K562 (cell line): Measurements from ENCODE around the gene PRKCE. TPM values are rescaled to one million over a fixed set of nuclear protein-coding genes. Genes with fewer than 3 reads are reported as not detected.

Experiments
- ATAC-seq: fragments of 200-7000 bp; cut with Tn5 transposase; 3 replicates; pipeline ENCODE4 v1.9.1; 2020; ENCODE audit warnings: moderate library complexity
- BruUV-seq: library from RNA; stranded (reverse); fragments of 400-500 nt; replicated peaks from 2 replicates; lab custom pipeline; 2021; lab: Mats Ljungman, UMichigan
- CTCF ChIA-PET: fragments of 300-600 bp; formaldehyde crosslinking; extraction: SDS; loops from one replicate; lab custom pipeline; 2021; ENCODE audit warnings: low intra/inter-chr PET ratio; lab: Yijun Ruan, JAX
- POLR2A ChIA-PET: fragments of 300-600, 350-650 bp; sonication (Branson Sonifier 250); formaldehyde crosslinking; extraction: SDS; loops from one replicate; lab custom pipeline; 2021; ENCODE audit warnings: antibody characterized with exemption, inconsistent platforms; lab: Yijun Ruan, JAX
- DNase-seq, 4 experiments: peaks; one replicate each; pipeline versions ENCODE4 v3.0.0 to v3.0.0-alpha.2; 2011 to 2018; ENCODE audit warnings: low spot score in 3 of 4, mixed read lengths in 3 of 4; ENCODE audit errors: extremely low read depth in 1 of 4
- FAIRE-seq: peaks from 2 replicates; lab custom pipeline; 2011; peaks lifted over from hg19 to GRCh38; lab: Jason Lieb, UNC
- H2AFZ ChIP-seq: 2 replicates; pipeline ENCODE4 v1.6.0; 2011; ENCODE audit warnings: low read depth, low read length, control low read depth, inconsistent platforms
- H3K27ac ChIP-seq: fragments of 200-600 bp; 3 replicates; pipeline ENCODE4 v1.8.0; 2011; ENCODE audit warnings: low read depth, mild to moderate bottlenecking, control low read depth, inconsistent platforms, low read length, moderate library complexity, mixed read lengths; ENCODE audit errors: extremely low read depth
- H3K27me3 ChIP-seq, 2 experiments: fragments of 300-600 bp in 1 of 2; 2 replicates in 1 of 2; 3 replicates in 1 of 2; pipeline versions ENCODE4 v1.6.0 to v1.8.0; 2011; ENCODE audit warnings: inconsistent platforms in 2 of 2, low read length in 2 of 2, mild to moderate bottlenecking in 1 of 2, mixed read lengths in 1 of 2, moderate library complexity in 1 of 2; ENCODE audit not compliant: control insufficient read depth in 2 of 2, insufficient read depth in 2 of 2
- H3K36me3 ChIP-seq: fragments of 300-600 bp; 3 replicates; pipeline ENCODE4 v1.8.0; 2011; ENCODE audit warnings: mild to moderate bottlenecking, low read length, inconsistent platforms; ENCODE audit not compliant: control insufficient read depth, insufficient read depth
- H3K4me1 ChIP-seq, 2 experiments: fragments of 200-600 bp in 1 of 2; replicated peaks in 1 of 2; 2 replicates in 1 of 2; 3 replicates in 1 of 2; pipeline versions ENCODE4 v1.5.1 to v1.8.0; 2011; ENCODE audit warnings: inconsistent platforms in 2 of 2, low read length in 2 of 2, mild to moderate bottlenecking in 1 of 2, mixed read lengths in 1 of 2, moderate library complexity in 1 of 2; ENCODE audit not compliant: control insufficient read depth in 2 of 2, insufficient read depth in 2 of 2
- H3K4me2 ChIP-seq: 2 replicates; pipeline ENCODE4 v1.6.1; 2011; ENCODE audit warnings: low read length, control low read depth, inconsistent platforms, mixed read lengths; ENCODE audit not compliant: insufficient read depth
- H3K4me3 ChIP-seq: fragments of 200-600 bp; sonication (generic), shearing (Covaris generic); 2 replicates; pipeline ENCODE4 v1.5.1; 2016; ENCODE audit warnings: control low read depth, inconsistent platforms
- H3K79me2 ChIP-seq: fragments of 200-600 bp; 3 replicates; pipeline ENCODE4 v1.8.0; 2011; ENCODE audit warnings: low read length, inconsistent platforms; ENCODE audit not compliant: control insufficient read depth, insufficient read depth
- H3K9ac ChIP-seq, 2 experiments: 2 replicates each; pipeline versions ENCODE4 v1.6.0 to v1.6.1; 2011; ENCODE audit warnings: low read depth in 2 of 2, low read length in 2 of 2, control low read depth in 1 of 2, inconsistent platforms in 1 of 2, mild to moderate bottlenecking in 1 of 2, mixed read lengths in 1 of 2; ENCODE audit not compliant: insufficient read depth in 1 of 2
- H3K9me1 ChIP-seq: one replicate; pipeline ENCODE4 v1.6.0; 2011; ENCODE audit warnings: inconsistent platforms, mild to moderate bottlenecking, low read length, moderate library complexity; ENCODE audit not compliant: control insufficient read depth, insufficient read depth
- H3K9me3 ChIP-seq: replicated peaks from 2 replicates; pipeline ENCODE4 v1.5.1; 2011; ENCODE audit warnings: low read depth, low read length, inconsistent platforms; ENCODE audit not compliant: control insufficient read depth, insufficient read depth
- H4K20me1 ChIP-seq: replicated peaks from 2 replicates; pipeline ENCODE4 v1.6.1; 2011; ENCODE audit warnings: low read length, inconsistent platforms, mixed read lengths; ENCODE audit not compliant: control insufficient read depth, insufficient read depth
- ELK1 ChIP-seq: sonication (generic); formaldehyde crosslinking; IDR thresholded peaks from 2 replicates; pipeline ENCODE4 v1.8.1; 2022; ENCODE audit warnings: missing genetic modification reagents
- KLF10 ChIP-seq: fragments of 250-450 bp; sonication (Bioruptor Pico); IDR thresholded peaks from 2 replicates; pipeline ENCODE4 v1.6.1; 2021; ENCODE audit warnings: matching md5 sums
- KLF6 ChIP-seq: fragments of 250-450 bp; sonication (Bioruptor Pico); IDR thresholded peaks from 2 replicates; pipeline ENCODE4 v1.4.0; 2020; ENCODE audit warnings: mild to moderate bottlenecking, moderate library complexity, borderline replicate concordance
- NCOA1 ChIP-seq: fragments of 450-650 bp; IDR thresholded peaks from 2 replicates; pipeline ENCODE4 v1.6.1; 2016; ENCODE audit warnings: low read depth
- NCOA2 ChIP-seq, 2 experiments: fragments of 450-650 bp; IDR thresholded peaks; 2 replicates each; pipeline ENCODE4 v1.6.1; 2018; ENCODE audit warnings: mild to moderate bottlenecking in 2 of 2, moderate library complexity in 1 of 2; ENCODE audit not compliant: partially characterized antibody in 2 of 2
- NR2F6 ChIP-seq: fragments of 450-650 bp; formaldehyde crosslinking; IDR thresholded peaks from 2 replicates; pipeline ENCODE4 v1.4.0; 2020; ENCODE audit warnings: mild to moderate bottlenecking
- SAFB ChIP-seq: fragments of 200-400 bp; formaldehyde crosslinking; IDR thresholded peaks from 2 replicates; pipeline ENCODE4 v1.6.1; 2017; ENCODE audit warnings: low read depth, low read length, borderline replicate concordance
- SUPT5H ChIP-seq: fragments of 450-650 bp; IDR thresholded peaks from 2 replicates; pipeline ENCODE4 v1.6.1; 2016
- ZNF134 ChIP-seq: fragments of 250-450 bp; sonication (Bioruptor Pico); conservative IDR thresholded peaks from 2 replicates; pipeline ENCODE4 v1.4.0; 2020
- ZNF518B ChIP-seq: fragments of 250-450 bp; sonication (Bioruptor Pico); IDR thresholded peaks from 2 replicates; pipeline ENCODE4 v1.5.0; 2021; ENCODE audit warnings: mild to moderate bottlenecking, moderate library complexity
- WGBS: fragments of 100-300 bp; shearing (Covaris generic); methylation state at CpG from one replicate; pipeline ENCODE4 v1.1.6; 2016; ENCODE audit warnings: low coverage, mixed read lengths; ENCODE audit not compliant: insufficient coverage; ENCODE audit errors: missing lambda C conversion rate; 5-methylcytosine and 5-hydroxymethylcytosine counted together
- in situ Hi-C: fragments of 300-500 bp; cut with MboI; formaldehyde crosslinking; loops from 4 replicates; pipeline ENCODE4 v1.15.0; 2018; ENCODE audit warnings: inconsistent platforms, mixed read lengths
- intact Hi-C: fragments of 100-400 bp; cut with micrococcal nuclease; formaldehyde crosslinking; loops from 2 replicates; pipeline ENCODE4 v1.14.2; 2022
- polyA plus RNA-seq, 8 experiments: library from polyadenylated mRNA; depleted of rRNA in 4 of 8; stranded (reverse) in 5 of 8; unstranded in 3 of 8; fragments of >200 nt; fragmentation: Nextera tagmentation in 2 of 8; fragmentation: Illumina TruSeq in 1 of 8; extraction: Ambion mirVana in 2 of 8; extraction: Trizol in 1 of 8; gene quantifications; 2 replicates each; pipeline versions ENCODE4 v1.2.1 to v1.2.3, GENCODE V29; 2011 to 2014; ENCODE audit warnings: inconsistent platforms in 1 of 8, missing spikeins in 1 of 8
- total RNA-seq, 7 experiments: library from RNA; depleted of rRNA in 6 of 7; stranded (reverse); fragments of >200 nt in 6 of 7; fragmentation: Illumina TruSeq in 2 of 7; extraction: Trizol in 2 of 7; gene quantifications; 2 replicates each; pipeline versions ENCODE4 v1.2.1 to v1.2.3, GENCODE V29; 2011 to 2021; ENCODE audit warnings: low replicate concordance in 1 of 7

Gene PRKCE
- total and polyA plus RNA-seq, 9 of the 15 experiments (the other 6 are each of a cell fraction or from before 2014, with no cell fraction given), result 0.06 to 1.0 (median 0.22) TPM; not detected in 1

- Histone ChIP-seq H4K20me1 (peaks cover 5% of the 10 kb centered on the region; the same call in 1 of the 2 replicates), H3K4me2 (no peak overlapping the region), H3K4me1 (no peaks in the 10 kb centered on the region), H2AFZ (no peak overlapping the region), H3K9me3 (no peaks in the 10 kb centered on the region), H3K9me1 (no peaks in the 10 kb centered on the region), H3K36me3 (no peaks in the 10 kb centered on the region), H3K27me3 (peaks cover 18 to 38% of the 10 kb centered on the region in 2 experiments; a peak in 3 of 5 replicates), H3K27ac (no peak overlapping the region), H3K4me3 (no peak overlapping the region), H3K9ac (no peak overlapping the region), H3K79me2 (no peaks in the 10 kb centered on the region)
- ChIA-PET POLR2A (interaction anchor here (1.2 kb wide), 1 partner anchor 14 kb away, joined by 4 read pairs; no protein-coding TSS in a partner anchor), CTCF (no interaction called here)
- DNase-seq (no peak), ATAC-seq (no peak), FAIRE-seq (no peak)
- intact Hi-C loops (no loop called here), in situ Hi-C loops (no loop called here)
- WGBS, result 0% methylated on average over 5 of the region's 5 CpGs
- TF ChIP-seq NR2F6 (CRISPR knock-in tag) (no peak), NCOA2 (IDR thresholded peaks at IDR 0.05; ENCODE audit: partially characterized antibody in 2 of 2) (no peak)
- no TSS peak for BruUV-seq
Observed at GRCh38 chr2:45745231-45745630, 93.8 kb downstream of the PRKCE start.

GRCh38 chr2:45746888-45747287 is 95.4 kb downstream of the PRKCE start:
- DNase-seq, result no peak
- Histone ChIP-seq H3K4me2 (no peak overlapping the region), H3K9me3 (no peaks in the 10 kb centered on the region), H2AFZ (no peak overlapping the region), H4K20me1 (peaks cover 5% of the 10 kb centered on the region; the same call in 1 of the 2 replicates), H3K27ac (no peak overlapping the region), H3K4me1 (no peaks in the 10 kb centered on the region), H3K4me3 (no peak overlapping the region), H3K9ac (no peak overlapping the region), H3K79me2 (no peaks in the 10 kb centered on the region), H3K27me3 (peaks cover 6 to 37% of the 10 kb centered on the region in 2 experiments; a peak in 3 of 5 replicates), H3K36me3 (no peaks in the 10 kb centered on the region), H3K9me1 (no peaks in the 10 kb centered on the region)
- intact Hi-C loops, result no loop called here
- ChIA-PET POLR2A (no interaction called here), CTCF (no interaction called here)
- no peak for ATAC-seq
- BruUV-seq, result no TSS peak
- 22% methylated on average over 4 of the region's 4 CpGs for WGBS
- in situ Hi-C loops, result no loop called here
- no peak for FAIRE-seq
- TF ChIP-seq ELK1 (CRISPR knock-in tag) (no peak), SUPT5H (no peak), ZNF134 (CRISPR knock-in tag) (no peak), NCOA1 (no peak), KLF10 (CRISPR knock-in tag) (no peak), SAFB (no peak), KLF6 (no peak), ZNF518B (no peak)
